GM12873 (cell line): Measurements from ENCODE around the gene TMEM101.

Experiments used
- CTCF ChIP-seq: IDR thresholded peaks from 2 replicates; pipeline ENCODE4 v1.5.1; 2012; ENCODE audit warnings: low read depth, mild to moderate bottlenecking, moderate library complexity, low read length, control low read depth; ENCODE audit not compliant: insufficient read depth; ENCODE audit errors: missing control alignments

The TMEM101 gene

DNA sequence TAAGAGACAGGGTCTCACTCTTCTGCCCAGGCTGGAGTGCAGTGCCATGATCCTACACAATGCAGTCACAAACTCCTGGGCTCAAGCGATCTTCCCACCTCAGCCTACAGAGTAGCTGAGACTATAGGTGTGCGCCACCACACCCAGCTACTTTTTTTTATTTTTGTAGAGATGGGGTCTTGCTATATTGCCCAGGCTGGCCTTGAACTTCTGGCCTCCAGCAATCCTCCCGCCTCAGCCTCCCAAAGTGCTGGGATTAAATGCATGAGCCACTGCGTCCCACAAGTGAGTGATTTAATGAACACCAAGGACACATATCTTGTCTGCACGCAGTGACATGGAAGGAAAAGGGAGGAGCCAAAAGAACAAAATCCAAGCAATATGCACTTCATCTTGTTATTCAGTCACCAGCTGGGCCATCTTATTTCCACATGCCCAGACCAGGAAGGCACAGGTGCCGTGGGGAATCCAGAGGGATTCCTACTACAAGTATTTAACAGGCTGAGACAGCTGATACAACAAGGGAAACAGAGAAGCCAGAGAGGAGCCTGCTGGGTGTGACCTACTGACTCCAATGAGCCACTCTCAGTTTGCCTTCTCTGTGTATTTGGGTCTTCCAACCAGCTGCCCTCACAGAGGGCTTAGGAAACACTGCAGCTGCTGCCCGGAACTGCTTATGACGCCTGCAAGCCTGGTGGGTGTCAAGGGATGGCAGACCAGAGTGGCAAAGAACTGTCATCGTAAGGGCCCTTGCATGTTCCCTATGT is 34.7 kb upstream of the TMEM101 start:
- no peak for TF ChIP-seq CTCF

DNA sequence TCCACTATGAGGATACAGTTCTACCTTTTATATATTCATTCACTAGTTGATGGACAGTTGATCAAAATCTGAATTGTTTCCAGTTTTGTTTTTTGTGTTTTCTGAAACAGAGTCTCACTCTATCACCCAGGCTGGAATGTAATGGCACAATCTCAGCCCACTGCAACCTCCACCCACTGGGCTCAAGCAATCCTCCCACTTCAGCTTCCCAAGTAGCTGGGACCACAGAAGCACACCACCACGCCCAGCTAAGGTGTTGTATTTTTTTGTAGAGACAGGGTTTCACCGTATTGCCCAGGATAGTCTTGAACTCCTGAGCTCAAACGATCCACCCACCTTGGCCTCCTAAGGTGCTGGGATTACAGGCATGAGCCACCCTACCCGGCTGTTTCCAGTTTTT is 30.7 kb upstream of the TMEM101 start:
- TF ChIP-seq CTCF, result no peak

DNA sequence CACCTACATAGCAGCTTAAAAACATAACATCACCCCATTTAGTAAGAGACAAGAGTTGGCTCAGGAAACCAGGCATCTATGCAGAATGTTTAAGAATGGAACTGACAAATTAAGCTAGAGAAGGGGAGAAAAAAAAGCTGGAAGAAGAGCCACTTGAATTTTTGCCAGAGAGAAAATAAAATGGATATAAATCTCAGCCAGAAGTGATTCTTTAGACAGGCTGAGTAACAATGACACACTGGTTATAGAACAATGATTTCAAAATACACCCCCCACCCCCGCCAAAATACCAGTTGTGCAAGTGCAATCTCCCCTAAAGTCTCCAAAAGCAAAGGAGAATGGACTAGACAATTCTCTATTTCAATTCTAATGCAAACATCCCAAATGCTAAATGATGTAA is 29.3 kb upstream of the TMEM101 start:
- no peak for TF ChIP-seq CTCF

GRCh38 chr17:44043272-44043696 is 28.5 kb upstream of the TMEM101 start:
- TF ChIP-seq CTCF, result no peak

- no peak for TF ChIP-seq CTCF
Observed at GRCh38 chr17:44039829-44040635, 25.3 kb upstream of the TMEM101 start.

DNA sequence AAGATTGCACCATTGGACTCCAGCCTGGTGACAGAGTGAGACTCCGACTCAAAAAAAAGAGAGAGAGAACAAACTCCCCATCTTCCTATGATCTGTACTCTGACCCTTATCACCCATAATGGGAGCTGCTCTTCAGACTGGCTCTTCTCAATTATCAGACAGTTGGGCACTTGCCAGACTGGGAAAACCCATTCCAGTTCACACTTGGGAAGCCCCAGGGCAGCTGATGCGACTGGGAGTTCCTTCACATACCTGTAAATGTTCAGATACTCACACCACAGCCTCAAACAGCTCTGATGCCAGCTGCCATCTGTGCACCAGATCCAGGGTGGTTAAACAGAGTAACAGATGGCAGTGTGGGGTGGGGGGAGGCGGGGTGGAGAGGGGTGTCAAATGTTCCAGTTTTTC is 23.8 kb upstream of the TMEM101 start:
- TF ChIP-seq CTCF, result no peak

GRCh38 chr17:44037471-44037870 is 22.7 kb upstream of the TMEM101 start:
- TF ChIP-seq CTCF, result no peak
